ENCODE measurements around the gene SPIN1. TPM values are rescaled to one million over a fixed set of nuclear protein-coding genes. Genes with fewer than 3 reads are reported as not detected.
A peak's percentile ranks its signal among the peaks of the same experiment; 100 is the strongest.
"Not testable (repeated sequence)": the region's sequence is repeated elsewhere in the genome, so short reads cannot be mapped to it uniquely, and the experiment has no call there.

Gene SPIN1
- total RNA-seq, 2 experiments from 2014 or later = 42.2 to 45.3 TPM

DNA sequence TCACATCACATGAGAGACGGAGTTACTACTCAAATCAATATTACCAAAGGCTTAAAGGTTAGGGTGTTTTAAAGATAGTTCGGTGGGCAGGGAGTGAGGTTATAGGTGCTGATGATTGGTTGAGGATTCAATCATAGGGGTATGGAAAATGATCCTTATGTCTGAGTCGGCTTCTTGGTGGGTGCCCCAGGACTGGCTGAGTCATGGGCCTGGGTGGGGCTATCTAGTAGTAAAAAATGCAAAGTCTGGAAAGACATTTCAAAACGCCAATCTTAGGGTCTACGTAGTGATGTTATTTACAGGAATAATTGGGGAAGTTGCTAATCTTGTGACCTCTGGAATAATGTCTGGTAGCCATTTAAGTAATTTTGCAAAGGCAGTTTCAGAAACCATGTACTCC, 15.2 kb upstream of the SPIN1 start:
- peaks cover 6% of the 10 kb centered on the region for H3K36me3 Mint-ChIP-seq
- ATAC-seq (ENCODE audit: low read depth) = no peak
- POLR2A ChIA-PET = no interaction called here

DNA sequence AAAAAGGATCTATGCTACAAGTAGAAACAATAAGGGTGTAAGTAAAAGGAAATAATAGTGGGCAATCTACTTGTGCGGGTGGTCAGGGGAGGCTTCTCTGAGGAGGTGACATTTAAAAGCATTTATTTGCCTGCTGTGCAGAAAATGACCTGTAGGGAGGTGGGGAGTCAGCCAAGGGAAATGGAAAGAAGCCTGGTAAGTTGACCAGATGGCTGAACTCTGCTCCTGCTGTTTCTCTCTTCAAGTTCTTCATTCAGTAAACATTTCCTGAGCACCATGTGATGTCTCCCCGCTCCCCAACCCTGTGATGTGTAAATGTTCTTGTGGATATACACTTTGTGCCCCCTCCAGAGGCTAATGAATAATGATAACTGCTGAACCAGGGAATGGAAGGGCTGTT, 9.9 kb upstream of the SPIN1 start:
- POLR2A ChIA-PET = no interaction called here
- no peak overlapping the region for H3K27ac Mint-ChIP-seq
- no peak for ATAC-seq (ENCODE audit: low read depth)
- H3K4me3 Mint-ChIP-seq = no peak overlapping the region
- H3K27me3 Mint-ChIP-seq = peaks cover 22% of the 10 kb centered on the region
- H3K9me3 Mint-ChIP-seq = peaks cover 11% of the 10 kb centered on the region
- no peak for DNase-seq
- peaks cover 4% of the 10 kb centered on the region for H3K36me3 Mint-ChIP-seq
- peaks cover 2% of the 10 kb centered on the region for H3K4me1 Mint-ChIP-seq

More for the DNA sequence above, 15.2 kb upstream of the SPIN1 start:
- H3K4me3 Mint-ChIP-seq = no peak overlapping the region
- DNase-seq = no peak
- H3K9me3 Mint-ChIP-seq = peaks cover 16% of the 10 kb centered on the region
- H3K27ac Mint-ChIP-seq = no peak overlapping the region
- peaks cover 22% of the 10 kb centered on the region for H3K27me3 Mint-ChIP-seq
- no peaks in the 10 kb centered on the region for H3K4me1 Mint-ChIP-seq

DNA sequence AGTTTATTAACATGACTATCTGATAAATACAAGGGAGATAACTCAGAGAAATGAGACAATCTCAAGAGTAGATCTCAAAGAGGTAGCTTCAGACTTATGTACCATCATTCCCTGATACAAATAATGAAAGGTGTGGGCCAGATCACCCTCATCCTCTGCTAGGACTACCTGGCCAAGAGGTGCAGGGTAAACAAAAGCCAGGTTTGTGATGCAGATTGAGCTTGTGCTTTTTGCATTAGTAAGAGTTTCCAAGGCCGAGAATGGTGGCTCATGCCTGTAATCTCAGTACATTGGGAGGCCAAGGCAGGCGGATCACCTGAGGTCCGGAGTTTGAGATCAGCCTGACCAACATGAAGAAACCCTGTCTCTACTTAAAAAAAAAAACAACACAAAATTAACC, 8.9 kb upstream of the SPIN1 start:
- peaks cover 2% of the 10 kb centered on the region for H3K36me3 Mint-ChIP-seq
- ATAC-seq (ENCODE audit: low read depth) = no peak
- POLR2A ChIA-PET = no interaction called here
- H3K27me3 Mint-ChIP-seq = peaks cover 14% of the 10 kb centered on the region
- H3K4me1 Mint-ChIP-seq = peaks cover 2% of the 10 kb centered on the region
- no peak overlapping the region for H3K27ac Mint-ChIP-seq
- H3K9me3 Mint-ChIP-seq = peaks cover 8% of the 10 kb centered on the region
- no peak for DNase-seq
- H3K4me3 Mint-ChIP-seq = no peak overlapping the region

DNA sequence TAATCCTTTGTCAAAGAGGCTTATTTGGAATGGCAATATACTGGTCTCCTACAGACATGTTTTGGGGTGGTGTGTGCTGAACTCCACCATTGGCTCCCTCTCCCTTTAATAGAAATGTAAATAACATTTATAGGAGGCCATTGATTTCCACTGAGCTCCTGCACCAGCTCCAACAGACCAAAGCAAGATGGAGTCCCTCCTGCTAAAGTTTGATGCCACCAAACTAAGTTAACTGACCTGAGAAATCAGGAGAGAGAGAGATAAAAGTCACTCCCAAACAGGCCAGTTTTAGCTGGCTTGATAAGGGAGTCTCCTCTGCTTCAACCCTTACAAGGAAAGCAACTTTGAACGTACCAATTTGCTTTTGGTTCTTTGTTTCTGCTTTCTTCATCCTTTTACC, 8.1 kb upstream of the SPIN1 start:
- Mint-ChIP-seq H3K9me3 (peaks cover 6% of the 10 kb centered on the region), H3K36me3 (peaks cover 2% of the 10 kb centered on the region), H3K27ac (no peak overlapping the region), H3K4me1 (peaks cover 2% of the 10 kb centered on the region), H3K27me3 (peaks cover 13% of the 10 kb centered on the region), H3K4me3 (no peak overlapping the region)
- ATAC-seq (ENCODE audit: low read depth) (no peak), DNase-seq (no peak)
- POLR2A ChIA-PET = no interaction called here

DNA sequence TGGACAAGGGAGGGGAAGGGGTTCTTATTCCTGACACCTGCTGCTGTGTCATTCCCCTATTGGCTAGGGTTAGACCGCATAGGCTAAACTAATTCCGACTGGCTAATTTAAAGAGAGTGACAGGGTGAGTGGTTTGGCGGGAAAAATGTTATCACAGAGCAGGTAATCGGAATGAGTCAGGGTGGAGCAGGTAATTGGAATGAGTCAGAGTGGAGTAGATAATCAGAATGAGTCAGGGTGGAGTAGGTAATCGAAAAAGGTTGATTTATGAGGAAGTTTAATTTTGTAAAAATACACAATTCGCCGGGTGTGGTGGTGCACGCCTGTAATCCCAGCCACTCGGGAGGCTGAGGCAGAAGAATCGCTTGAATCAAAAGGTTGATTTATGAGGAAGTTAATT, 6.9 kb upstream of the SPIN1 start:
- peaks cover 13% of the 10 kb centered on the region for H3K27me3 Mint-ChIP-seq
- H3K27ac Mint-ChIP-seq; DNase-seq; H3K4me3 Mint-ChIP-seq; POLR2A ChIA-PET; H3K4me1 Mint-ChIP-seq; ATAC-seq (ENCODE audit: low read depth); H3K9me3 Mint-ChIP-seq; H3K36me3 Mint-ChIP-seq: not testable (repeated sequence)

DNA sequence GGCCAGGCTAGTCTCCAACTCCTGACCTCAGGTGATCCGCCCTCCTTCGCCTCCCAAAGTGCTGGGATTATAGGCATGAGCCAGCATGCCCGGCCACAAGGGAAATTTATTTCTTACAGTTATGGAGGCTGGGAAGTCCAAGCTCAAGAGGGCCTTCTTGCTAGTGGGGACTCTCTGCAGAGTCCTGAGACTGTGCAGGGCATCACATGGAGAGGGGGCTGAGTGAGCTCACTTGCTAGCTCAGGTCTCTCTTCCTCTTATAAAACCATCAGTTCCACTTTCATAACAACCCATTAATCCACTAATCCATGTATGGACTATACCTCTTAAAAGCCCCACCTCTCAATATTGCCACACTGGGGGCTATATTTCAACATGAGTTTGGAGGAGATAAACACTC, 5.1 kb upstream of the SPIN1 start:
- DNase-seq (no peak), ATAC-seq (ENCODE audit: low read depth) (no peak)
- Mint-ChIP-seq H3K36me3 (peaks cover 3% of the 10 kb centered on the region), H3K27ac (no peak overlapping the region), H3K9me3 (peaks cover 2% of the 10 kb centered on the region), H3K4me3 (no peak overlapping the region), H3K27me3 (peaks cover 10% of the 10 kb centered on the region), H3K4me1 (peaks cover 9% of the 10 kb centered on the region)
- POLR2A ChIA-PET = no interaction called here

DNA sequence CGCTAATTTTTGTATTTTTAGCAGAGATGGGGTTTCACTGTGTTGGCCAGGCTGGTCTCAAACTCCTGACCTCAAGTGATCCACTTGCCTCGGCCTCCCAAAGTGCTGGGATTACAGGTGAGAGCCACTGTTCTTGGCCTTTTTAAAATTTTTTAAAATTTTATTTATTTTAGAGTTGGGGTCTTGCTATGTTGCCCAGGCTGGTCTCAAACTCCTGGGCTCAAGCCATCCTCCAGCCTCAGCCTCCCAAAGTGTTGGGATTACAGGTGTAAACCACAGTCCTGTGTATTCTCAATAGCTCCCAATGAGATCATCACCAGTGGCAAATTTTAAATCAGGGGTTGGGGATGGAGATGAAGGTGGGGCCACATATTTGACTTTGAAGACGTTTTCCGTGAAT, 2.1 kb upstream of the SPIN1 start:
- H3K9me3 Mint-ChIP-seq; H3K27ac Mint-ChIP-seq; ATAC-seq (ENCODE audit: low read depth); H3K27me3 Mint-ChIP-seq; H3K4me3 Mint-ChIP-seq; H3K36me3 Mint-ChIP-seq; DNase-seq: not testable (repeated sequence)
- H3K4me1 Mint-ChIP-seq = peaks cover 24% of the 10 kb centered on the region
- POLR2A ChIA-PET = interaction anchor here (0.5 to 0.6 kb wide), 2 partner anchors 37 to 1443 kb away, joined by 3 to 6 read pairs; no protein-coding TSS in a partner anchor

DNA sequence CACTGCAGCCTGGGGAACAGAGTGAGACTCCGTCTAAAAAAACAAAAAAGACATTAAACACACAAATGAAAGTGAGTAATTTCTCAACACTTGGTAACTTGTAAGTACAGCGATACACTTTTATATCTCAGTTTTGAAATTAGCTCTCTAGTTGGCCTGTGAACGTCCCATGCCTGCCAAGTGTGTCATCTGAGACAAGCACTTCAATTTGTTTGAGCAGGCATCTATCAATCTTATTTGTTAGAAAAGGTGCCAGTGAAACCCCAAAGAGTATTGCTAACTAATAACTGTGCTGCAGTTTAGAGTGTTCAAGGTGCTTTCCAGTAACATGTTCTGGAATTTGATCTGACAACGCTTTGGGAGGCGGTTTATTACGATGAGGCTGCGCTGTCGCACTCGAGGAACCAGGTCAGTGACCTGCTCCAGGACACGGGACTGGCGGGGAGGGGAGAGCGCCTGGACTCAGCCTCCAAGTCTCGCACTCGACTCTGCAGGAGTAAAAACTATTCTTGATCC, 1.1 kb upstream of the SPIN1 start:
- ATAC-seq (ENCODE audit: low read depth) (no peak), DNase-seq (peak; percentile 46)
- peaks cover 28% of the 10 kb centered on the region for H3K4me1 Mint-ChIP-seq
- POLR2A ChIA-PET = interaction anchor here (0.5 to 1.5 kb wide), 4 partner anchors 47 to 1444 kb away, joined by 4 to 7 read pairs (median 5); no protein-coding TSS in a partner anchor
- peaks cover 14% of the 10 kb centered on the region for H3K36me3 Mint-ChIP-seq
- peak overlapping the region; percentile 85 for H3K27ac Mint-ChIP-seq
- peak overlapping the region; percentile 91 for H3K4me3 Mint-ChIP-seq
- peaks cover 2% of the 10 kb centered on the region for H3K9me3 Mint-ChIP-seq
- no peaks in the 10 kb centered on the region for H3K27me3 Mint-ChIP-seq

DNA sequence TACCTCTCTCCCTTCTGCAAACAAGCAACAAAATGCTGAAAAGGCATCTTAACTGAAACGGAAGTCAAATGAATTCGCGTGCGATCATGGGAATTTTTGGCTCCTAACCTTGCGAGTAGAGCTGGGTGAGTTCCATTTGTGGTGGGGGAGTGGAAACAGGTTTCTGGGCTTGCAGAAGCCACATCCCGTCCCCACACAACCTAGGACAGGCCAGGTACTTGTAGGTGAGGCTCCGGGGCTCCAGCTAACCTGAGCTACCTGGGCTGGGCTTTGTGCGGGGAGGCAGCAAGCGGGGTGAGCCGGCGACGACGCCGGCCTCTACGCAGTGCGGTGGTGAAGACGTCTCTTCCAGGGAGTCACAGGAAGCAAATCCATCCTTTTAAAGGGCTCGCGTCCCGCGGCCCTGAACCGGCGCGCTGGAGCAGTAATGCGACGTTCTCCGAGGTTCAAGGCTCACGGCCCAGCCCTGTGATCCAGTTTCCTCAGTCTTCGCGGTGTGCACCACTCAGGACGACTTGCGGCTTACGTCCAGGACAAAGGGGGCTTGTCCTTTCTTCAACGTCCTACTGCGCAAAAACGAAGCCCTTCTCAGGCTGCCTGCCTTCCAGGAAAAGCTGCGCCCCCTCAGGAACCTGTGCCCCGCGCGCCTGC, 567 bp upstream of the SPIN1 start:
- no peaks in the 10 kb centered on the region for H3K27me3 Mint-ChIP-seq
- peaks cover 31% of the 10 kb centered on the region for H3K4me1 Mint-ChIP-seq
- ATAC-seq (ENCODE audit: low read depth) = peak; percentile 10

DNA sequence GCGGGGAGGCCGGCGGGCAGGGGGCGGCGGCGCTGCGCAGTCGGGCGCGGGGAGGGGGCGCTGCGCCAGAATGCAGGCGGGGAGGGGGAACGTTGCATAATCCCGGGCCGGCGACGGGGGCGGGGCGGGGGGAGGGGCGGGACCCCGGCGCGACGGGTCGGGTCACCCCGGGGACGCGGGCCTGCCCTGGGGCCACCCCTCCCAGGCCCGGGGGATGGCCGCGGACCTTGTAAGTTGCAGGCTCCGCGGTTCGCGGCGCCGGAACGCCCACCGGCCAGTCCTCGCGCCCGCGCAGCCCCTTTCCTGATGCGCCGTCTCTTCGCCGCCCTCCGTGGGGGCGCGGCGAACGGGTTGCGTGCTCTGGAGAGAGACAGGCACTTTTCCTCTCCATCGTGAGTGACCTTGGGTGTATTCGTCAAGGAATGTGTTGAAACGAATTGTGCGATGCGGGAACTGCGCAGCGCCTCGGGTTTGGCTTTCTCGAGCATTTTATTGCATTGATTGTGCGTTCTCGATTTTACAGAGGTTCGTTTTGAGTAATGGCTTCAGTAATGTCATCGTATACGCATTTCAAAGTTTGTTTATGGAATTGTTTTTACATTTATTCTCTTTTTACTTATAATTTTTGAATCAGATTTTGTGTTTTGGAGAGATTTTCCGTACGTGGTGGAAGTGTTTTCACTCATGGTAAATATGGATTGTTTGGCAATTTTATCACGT, 802 bp downstream of the SPIN1 start:
- Mint-ChIP-seq H3K27ac (peak overlapping the region; percentile 90), H3K9me3 (no peaks in the 10 kb centered on the region), H3K27me3 (no peaks in the 10 kb centered on the region), H3K4me1 (peaks cover 34% of the 10 kb centered on the region), H3K36me3 (peaks cover 19% of the 10 kb centered on the region), H3K4me3 (peak overlapping the region; percentile 91)
- peak; percentile 70 for DNase-seq
- POLR2A ChIA-PET = no interaction called here
- peak; percentile 14 for ATAC-seq (ENCODE audit: low read depth)

More for the DNA sequence above, 567 bp upstream of the SPIN1 start:
- POLR2A ChIA-PET = interaction anchor here (0.5 to 1.5 kb wide), 4 partner anchors 46 to 83 kb away, joined by 3 to 7 read pairs (median 4); no protein-coding TSS in a partner anchor
- H3K36me3 Mint-ChIP-seq = peaks cover 16% of the 10 kb centered on the region
- DNase-seq = no peak
- H3K27ac Mint-ChIP-seq = peak overlapping the region; percentile 85
- H3K4me3 Mint-ChIP-seq = peak overlapping the region; percentile 91
- no peaks in the 10 kb centered on the region for H3K9me3 Mint-ChIP-seq

DNA sequence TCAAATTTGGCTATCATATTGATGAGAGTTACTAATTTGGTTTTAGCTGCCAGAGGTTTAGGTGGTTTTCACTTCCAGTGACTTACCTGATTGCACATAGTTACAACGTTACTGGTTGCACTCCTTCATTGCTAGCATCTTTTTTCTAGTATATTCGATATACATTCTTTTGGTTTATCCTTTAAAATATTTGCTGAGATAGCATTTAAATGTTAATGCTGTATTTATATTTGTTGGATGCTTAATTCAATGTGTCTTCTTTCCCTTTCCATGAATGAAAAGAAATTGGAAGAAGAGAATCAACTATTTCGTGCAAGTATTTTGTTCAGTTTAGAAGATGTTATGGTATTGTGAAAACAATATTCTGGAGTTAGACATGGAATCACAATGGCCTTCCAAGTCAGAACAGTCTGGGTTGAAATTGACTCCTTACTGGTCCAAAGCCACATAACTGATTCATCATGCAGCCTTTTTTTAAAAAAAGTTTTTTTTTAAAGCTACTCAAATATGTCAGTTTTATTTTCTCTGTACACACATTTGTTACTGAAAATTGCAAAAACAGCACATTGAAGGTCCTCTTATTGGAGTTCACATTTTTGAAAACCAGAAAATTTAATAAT, 2.2 kb downstream of the SPIN1 start:
- H3K9me3 Mint-ChIP-seq = no peaks in the 10 kb centered on the region
- POLR2A ChIA-PET = interaction anchor here (0.7 to 1.4 kb wide), 2 partner anchors 214 to 1066 kb away, joined by 3 read pairs; no protein-coding TSS in a partner anchor
- peaks cover 37% of the 10 kb centered on the region for H3K4me1 Mint-ChIP-seq
- no peaks in the 10 kb centered on the region for H3K27me3 Mint-ChIP-seq
- peaks cover 24% of the 10 kb centered on the region for H3K36me3 Mint-ChIP-seq
- no peak for ATAC-seq (ENCODE audit: low read depth)
- H3K27ac Mint-ChIP-seq = no peak overlapping the region
- no peak for DNase-seq
- H3K4me3 Mint-ChIP-seq = peak overlapping the region; percentile 8

DNA sequence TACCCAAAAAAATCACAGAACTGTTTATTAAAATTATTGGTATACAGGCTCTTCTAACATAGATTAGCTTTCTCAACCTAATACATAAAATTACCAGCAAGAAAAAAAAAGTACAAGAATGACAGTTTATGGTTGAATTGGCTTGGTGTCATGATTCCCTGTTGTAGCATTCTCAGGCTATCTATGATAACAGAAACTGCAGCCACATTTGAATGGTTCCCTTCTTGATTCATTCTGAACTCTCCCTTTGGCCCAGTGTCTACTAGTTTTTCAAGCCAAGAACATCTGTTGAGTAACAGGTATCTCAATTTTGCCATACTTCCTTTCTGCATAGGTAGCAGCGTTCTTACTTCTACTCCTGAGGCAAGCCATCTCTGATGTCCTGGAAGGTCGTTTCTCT, 3.0 kb downstream of the SPIN1 start:
- H3K9me3 Mint-ChIP-seq = no peaks in the 10 kb centered on the region
- peaks cover 24% of the 10 kb centered on the region for H3K36me3 Mint-ChIP-seq
- DNase-seq (no peak), ATAC-seq (ENCODE audit: low read depth) (no peak)
- H3K27me3 Mint-ChIP-seq = no peaks in the 10 kb centered on the region
- H3K27ac Mint-ChIP-seq = no peak overlapping the region
- POLR2A ChIA-PET = interaction anchor here (0.7 to 1.4 kb wide), 2 partner anchors 215 to 1065 kb away, joined by 3 read pairs; no protein-coding TSS in a partner anchor
- peaks cover 37% of the 10 kb centered on the region for H3K4me1 Mint-ChIP-seq
- H3K4me3 Mint-ChIP-seq = no peak overlapping the region

DNA sequence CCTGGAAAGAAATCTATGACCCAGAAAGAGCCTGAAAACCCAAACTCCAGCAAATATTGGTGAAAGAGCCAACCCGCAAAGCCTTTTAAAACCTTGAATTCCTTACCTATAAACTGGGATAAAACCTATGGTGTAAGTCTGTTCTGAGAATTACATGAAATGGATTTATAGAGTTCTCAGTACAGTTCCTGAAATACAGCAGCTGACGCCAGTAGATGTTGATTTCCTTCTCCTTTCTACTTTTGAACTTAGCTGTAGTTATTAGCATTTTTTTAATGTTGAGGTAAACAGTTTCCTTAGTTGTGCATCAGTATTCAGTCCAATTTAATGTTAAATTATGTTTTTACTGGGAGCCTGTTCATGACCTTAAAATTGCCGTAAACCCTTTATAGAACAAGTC, 3.7 kb downstream of the SPIN1 start:
- H3K4me1 Mint-ChIP-seq = peaks cover 37% of the 10 kb centered on the region
- ATAC-seq (ENCODE audit: low read depth) (no peak), DNase-seq (no peak)
- no peak overlapping the region for H3K4me3 Mint-ChIP-seq
- no peaks in the 10 kb centered on the region for H3K27me3 Mint-ChIP-seq
- no peaks in the 10 kb centered on the region for H3K9me3 Mint-ChIP-seq
- no peak overlapping the region for H3K27ac Mint-ChIP-seq
- H3K36me3 Mint-ChIP-seq = peaks cover 24% of the 10 kb centered on the region
- POLR2A ChIA-PET = no interaction called here

Data from activated naive CD8-positive, alpha-beta T cell treated with anti-CD3 and anti-CD28 coated beads, Interleukin-2, amount 10 ng/mL, durations not matched to agents 7 days and 5 days (primary cell).